ENCODE data around the gene RPL13.

- TF ChIP-seq POLR2AphosphoS5 (IDR thresholded peaks at IDR 0.05) = no peak
- no peak for TF ChIP-seq CTCF (IDR thresholded peaks at IDR 0.05)
- no peak for TF ChIP-seq EP300 (IDR thresholded peaks at IDR 0.05)
- TF ChIP-seq POLR2A (IDR thresholded peaks at IDR 0.05) = no peak
These were observed 31.4 kb upstream of the RPL13 start for GRCh38 chr16:89529097-89529496.

All from sigmoid colon (tissue), 4 donors.